ENCODE measurements around the gene RRM2.
"Not testable (repeated sequence)": the region's sequence is repeated elsewhere in the genome, so short reads cannot be mapped to it uniquely, and the experiment has no call there.

RRM2 gene

GRCh38 chr2:10135296-10136089 lies 13.0 kb downstream of the RRM2 start:
- no peak for DNase-seq

- no peak for DNase-seq
Observed at GRCh38 chr2:10136101-10136934, 13.8 kb downstream of the RRM2 start.

GRCh38 chr2:10137053-10137843 lies 14.7 kb downstream of the RRM2 start:
- DNase-seq = no peak

- DNase-seq = no peak
Observed at GRCh38 chr2:10139536-10139935, 17.0 kb downstream of the RRM2 start.

GRCh38 chr2:10140841-10141610 lies 18.5 kb downstream of the RRM2 start:
- no peak for DNase-seq

- DNase-seq = no peak
Observed at GRCh38 chr2:10141736-10142639, 19.4 kb downstream of the RRM2 start.

GRCh38 chr2:10142640-10142965 lies 20.1 kb downstream of the RRM2 start:
- no peak for DNase-seq

GRCh38 chr2:10144771-10145518 lies 22.4 kb downstream of the RRM2 start:
- DNase-seq = no peak

GRCh38 chr2:10145519-10146357 lies 23.2 kb downstream of the RRM2 start:
- DNase-seq = no peak

- DNase-seq = no peak
Observed at GRCh38 chr2:10146366-10147005, 23.9 kb downstream of the RRM2 start.

- DNase-seq = not testable (repeated sequence)
Observed at GRCh38 chr2:10147050-10147660, 24.6 kb downstream of the RRM2 start.

GRCh38 chr2:10148268-10148667 lies 25.7 kb downstream of the RRM2 start:
- DNase-seq = no peak

- no peak for DNase-seq
Observed at GRCh38 chr2:10149635-10150034, 27.1 kb downstream of the RRM2 start.

- DNase-seq = no peak
Observed at GRCh38 chr2:10150436-10150835, 27.9 kb downstream of the RRM2 start.

GRCh38 chr2:10151462-10151861 lies 28.9 kb downstream of the RRM2 start:
- no peak for DNase-seq

GRCh38 chr2:10157293-10157692 lies 34.8 kb downstream of the RRM2 start:
- DNase-seq = no peak

GRCh38 chr2:10158681-10159080 lies 36.1 kb downstream of the RRM2 start:
- DNase-seq = no peak

GRCh38 chr2:10159086-10159485 lies 36.5 kb downstream of the RRM2 start:
- no peak for DNase-seq

GRCh38 chr2:10159581-10160131 lies 37.1 kb downstream of the RRM2 start:
- DNase-seq = no peak

Measured in amniotic stem cell (primary cell).